Suprapubic skin (tissue), 3 donors: ENCODE measurements around the gene CFAP92.

Source experiments
- CTCF ChIP-seq, 2 donors: fragments of 200-600 bp in 1 of 2; fragments of 450-650 bp in 1 of 2; sonication (generic) in 1 of 2; IDR thresholded peaks; one replicate each; pipeline ENCODE4 v1.5.1; 2016 to 2019; ENCODE audit warnings: antibody characterized with exemption in 2 of 2, mild to moderate bottlenecking in 1 of 2, moderate library complexity in 1 of 2
- EP300 ChIP-seq: sonication (generic); formaldehyde crosslinking; IDR thresholded peaks from one replicate; pipeline ENCODE4 v1.6.1; 2017; ENCODE audit warnings: antibody characterized with exemption
- POLR2A ChIP-seq, 2 donors: fragments of 450-650 bp; IDR thresholded peaks; one replicate each; pipeline ENCODE4 v1.6.1; 2017; ENCODE audit warnings: antibody characterized with exemption in 2 of 2, mild to moderate bottlenecking in 2 of 2, moderate library complexity in 2 of 2

- TF ChIP-seq CTCF (IDR thresholded peaks at IDR 0.05) (no peak), POLR2A (IDR thresholded peaks at IDR 0.05) (no peak), EP300 (no peak)
Observed at GRCh38 chr3:128917291-128917690, 76.6 kb downstream of the CFAP92 start.
